ENCODE results near the gene KCNIP3.
"Not testable (repeated sequence)": the region's sequence is repeated elsewhere in the genome, so short reads cannot be mapped to it uniquely, and the experiment has no call there.

The KCNIP3 gene

GRCh38 chr2:95433373-95433772, 136.2 kb downstream of the KCNIP3 start:
- not testable (repeated sequence) for FAIRE-seq

GRCh38 chr2:95433973-95434372, 136.8 kb downstream of the KCNIP3 start:
- FAIRE-seq = not testable (repeated sequence)

GRCh38 chr2:95434507-95435076, 137.4 kb downstream of the KCNIP3 start:
- FAIRE-seq = not testable (repeated sequence)

GRCh38 chr2:95435162-95435871, 138.2 kb downstream of the KCNIP3 start:
- not testable (repeated sequence) for FAIRE-seq
